OCI-LY7 (cell line): ENCODE data around the gene DRGX. TPM values are rescaled to one million over a fixed set of nuclear protein-coding genes. Genes with fewer than 3 reads are reported as not detected.

ENCODE experiments used
- BruUV-seq: library from RNA; stranded (reverse); fragments of 400-500 nt; replicated peaks from 2 replicates; lab custom pipeline; 2021; lab: Mats Ljungman, UMichigan
- CTCF ChIA-PET: fragments of 300-600 bp; sonication (Branson Sonifier 250); formaldehyde crosslinking; loops from one replicate; lab custom pipeline; 2022; ENCODE audit warnings: antibody characterized with exemption; ENCODE audit not compliant: unreplicated experiment; lab: Charles Lee
- POLR2A ChIA-PET: fragments of 300-600 bp; sonication (Branson Sonifier 250); formaldehyde crosslinking; loops from one replicate; lab custom pipeline; 2022; ENCODE audit warnings: antibody characterized with exemption; lab: Charles Lee
- DNase-seq: peaks from one replicate; pipeline ENCODE4 v3.0.0-alpha.2; 2015; ENCODE audit warnings: low spot score
- H2AFZ ChIP-seq: fragments of 200-600 bp; sonication (generic), shearing (Covaris generic); 2 replicates; pipeline ENCODE4 v1.6.1; 2014; ENCODE audit warnings: mild to moderate bottlenecking, antibody characterized with exemption, low read length, moderate library complexity
- H3K27ac ChIP-seq: fragments of 200-600 bp; sonication (generic); 2 replicates; pipeline ENCODE4 v1.5.1; 2014; ENCODE audit warnings: mixed run types, low read depth, mild to moderate bottlenecking, moderate library complexity, low read length, inconsistent platforms; ENCODE audit not compliant: poor library complexity, severe bottlenecking
- H3K36me3 ChIP-seq: fragments of 200-600 bp; sonication (generic); 2 replicates; pipeline ENCODE4 v1.6.1; 2014; ENCODE audit warnings: mild to moderate bottlenecking, antibody characterized with exemption, low read length, moderate library complexity, mixed read lengths; ENCODE audit not compliant: insufficient read depth
- H3K4me1 ChIP-seq: fragments of 200-600 bp; sonication (generic); 2 replicates; pipeline ENCODE4 v1.5.1; 2014; ENCODE audit warnings: mild to moderate bottlenecking, low read length; ENCODE audit not compliant: insufficient read depth, poor library complexity, severe bottlenecking
- H3K4me2 ChIP-seq: fragments of 200-600 bp; sonication (generic); 2 replicates; pipeline ENCODE4 v1.6.1; 2014; ENCODE audit warnings: mild to moderate bottlenecking, low read length
- H3K4me3 ChIP-seq: fragments of 200-600 bp; sonication (generic); 2 replicates; pipeline ENCODE4 v1.5.1; 2014; ENCODE audit warnings: mild to moderate bottlenecking, low read depth, low read length; ENCODE audit not compliant: poor library complexity, severe bottlenecking
- H3K79me2 ChIP-seq: fragments of 200-600 bp; sonication (generic); 2 replicates; pipeline ENCODE4 v1.6.1; 2016; ENCODE audit warnings: low read depth, mild to moderate bottlenecking, low read length, moderate library complexity, mixed read lengths; ENCODE audit not compliant: insufficient read depth
- H3K9me2 ChIP-seq: fragments of 200-600 bp; sonication (generic); 2 replicates; pipeline ENCODE4 v1.6.1; 2016; ENCODE audit warnings: mild to moderate bottlenecking, low read length, mixed read lengths; ENCODE audit not compliant: insufficient read depth
- H3K9me3 ChIP-seq: fragments of 200-600 bp; sonication (generic); 2 replicates; pipeline ENCODE4 v1.6.1; 2014; ENCODE audit warnings: mild to moderate bottlenecking, mixed run types, low read length, mixed read lengths
- H4K20me1 ChIP-seq: fragments of 200-600 bp; sonication (generic); 2 replicates; pipeline ENCODE4 v1.6.1; 2014; ENCODE audit warnings: mild to moderate bottlenecking, antibody characterized with exemption, low read length, moderate library complexity, mixed read lengths; ENCODE audit not compliant: insufficient read depth
- CTCF ChIP-seq: fragments of 200-600 bp; sonication (generic); conservative IDR thresholded peaks from 2 replicates; pipeline ENCODE4 v1.5.1; 2014; ENCODE audit warnings: mild to moderate bottlenecking, antibody characterized with exemption, low read length, moderate library complexity, mixed read lengths
- EZH2phosphoT487 ChIP-seq: fragments of 200-600 bp; sonication (generic); IDR thresholded peaks from 2 replicates; pipeline ENCODE4 v1.6.1; 2018; ENCODE audit warnings: low read depth, borderline replicate concordance, mild to moderate bottlenecking, mixed run types, antibody characterized with exemption, low read length, moderate library complexity, mixed read lengths
- intact Hi-C: fragments of 100-400 bp; cut with micrococcal nuclease; formaldehyde crosslinking; loops from one replicate; pipeline ENCODE4 v1.10.0; 2022; ENCODE audit not compliant: unreplicated experiment
- total RNA-seq, 2 experiments: library from RNA; depleted of rRNA in 1 of 2; stranded (reverse); fragments of >200 nt in 1 of 2; shearing (Covaris generic) in 1 of 2; gene quantifications; 2 replicates each; pipeline ENCODE4 v1.2.3, GENCODE V29; 2014 to 2022

DRGX gene
- total RNA-seq, 2 experiments from 2014 or later, result not detected

DNA sequence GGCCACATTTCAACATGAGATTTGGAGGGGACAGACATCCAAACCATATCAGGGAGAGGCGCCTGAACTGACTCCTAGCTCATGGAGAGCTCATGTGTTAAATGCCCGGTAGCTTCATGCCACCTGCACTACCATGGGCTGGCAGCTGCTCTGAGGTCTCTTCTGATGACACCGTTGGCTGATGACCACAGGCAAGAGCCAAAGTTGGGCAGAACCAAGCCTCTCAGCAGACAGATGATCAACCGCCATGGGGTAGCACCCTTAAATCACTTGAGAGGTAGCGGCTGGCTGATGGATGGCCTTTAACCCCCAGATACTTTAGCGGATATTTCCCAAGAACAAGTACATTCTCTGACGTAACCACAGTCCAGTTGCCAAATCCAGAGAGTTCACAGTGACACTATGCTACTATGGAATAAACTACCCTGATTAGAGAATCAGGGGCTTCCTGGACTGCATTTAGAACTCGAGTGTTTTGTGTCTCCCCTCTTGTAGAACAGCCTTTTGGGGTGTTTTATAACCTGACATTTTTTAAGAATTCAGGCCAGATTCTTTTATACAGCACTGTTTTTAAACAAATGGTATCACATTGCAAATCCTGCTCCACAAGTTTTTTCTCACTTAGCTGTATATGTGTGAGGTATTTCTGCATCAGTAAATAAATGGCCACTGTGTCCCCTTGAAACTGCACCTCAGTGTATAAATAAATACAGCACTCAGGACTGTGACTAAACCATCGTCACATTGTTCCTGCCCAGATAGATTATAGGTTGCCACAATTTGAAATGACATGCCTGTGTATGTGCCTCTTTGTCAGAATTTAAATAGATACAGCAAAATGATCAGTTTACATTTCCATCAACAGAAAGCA, 30.8 kb upstream of the DRGX start:
- CTCF ChIA-PET, result no interaction called here
- Histone ChIP-seq H3K27ac (no peak overlapping the region), H3K4me1 (no peaks in the 10 kb centered on the region), H3K4me3 (no peak overlapping the region), H3K36me3 (no peaks in the 10 kb centered on the region), H3K9me3 (no peaks in the 10 kb centered on the region), H2AFZ (no peak overlapping the region), H3K9me2 (no peaks in the 10 kb centered on the region), H4K20me1 (no peaks in the 10 kb centered on the region), H3K79me2 (no peaks in the 10 kb centered on the region), H3K4me2 (no peak overlapping the region)
- POLR2A ChIA-PET, result no interaction called here
- intact Hi-C loops, result no loop called here
- DNase-seq, result no peak
- TF ChIP-seq CTCF (no peak), EZH2phosphoT487 (no peak)
- no TSS peak for BruUV-seq

- CTCF ChIA-PET, result no interaction called here
These were observed 23.1 kb upstream of the DRGX start for GRCh38 chr10:49419005-49419404.

More at GRCh38 chr10:49419005-49419404, 23.1 kb upstream of the DRGX start:
- Histone ChIP-seq H3K4me1 (no peaks in the 10 kb centered on the region), H4K20me1 (no peaks in the 10 kb centered on the region), H3K79me2 (no peaks in the 10 kb centered on the region), H3K4me3 (no peak overlapping the region), H3K9me2 (no peaks in the 10 kb centered on the region), H3K4me2 (no peak overlapping the region), H3K9me3 (no peaks in the 10 kb centered on the region), H3K36me3 (no peaks in the 10 kb centered on the region), H2AFZ (no peak overlapping the region), H3K27ac (no peak overlapping the region)
- POLR2A ChIA-PET, result no interaction called here
- TF ChIP-seq EZH2phosphoT487, result no peak
- no peak for TF ChIP-seq CTCF
- no peak for DNase-seq
- no TSS peak for BruUV-seq
- intact Hi-C loops, result no loop called here
